Measurements from ENCODE around the gene TWIST2.

- TF ChIP-seq POLR2AphosphoS5 (IDR thresholded peaks at IDR 0.05; ENCODE audit: borderline replicate concordance, low read depth, low read length) (no peak), EZH2 (IDR thresholded peaks at IDR 0.05) (no peak)
These were observed 63.7 kb downstream of the TWIST2 start for GRCh38 chr2:238911376-238912227.
